HuH-7.5 (cell line): ENCODE measurements around the gene RBMS1.
"Not testable (repeated sequence)": the region's sequence is repeated elsewhere in the genome, so short reads cannot be mapped to it uniquely, and the experiment has no call there.

ENCODE experiments used
- DNase-seq: peaks from one replicate; pipeline ENCODE4 v3.0.0; 2011; ENCODE audit warnings: low spot score

The RBMS1 gene

DNA sequence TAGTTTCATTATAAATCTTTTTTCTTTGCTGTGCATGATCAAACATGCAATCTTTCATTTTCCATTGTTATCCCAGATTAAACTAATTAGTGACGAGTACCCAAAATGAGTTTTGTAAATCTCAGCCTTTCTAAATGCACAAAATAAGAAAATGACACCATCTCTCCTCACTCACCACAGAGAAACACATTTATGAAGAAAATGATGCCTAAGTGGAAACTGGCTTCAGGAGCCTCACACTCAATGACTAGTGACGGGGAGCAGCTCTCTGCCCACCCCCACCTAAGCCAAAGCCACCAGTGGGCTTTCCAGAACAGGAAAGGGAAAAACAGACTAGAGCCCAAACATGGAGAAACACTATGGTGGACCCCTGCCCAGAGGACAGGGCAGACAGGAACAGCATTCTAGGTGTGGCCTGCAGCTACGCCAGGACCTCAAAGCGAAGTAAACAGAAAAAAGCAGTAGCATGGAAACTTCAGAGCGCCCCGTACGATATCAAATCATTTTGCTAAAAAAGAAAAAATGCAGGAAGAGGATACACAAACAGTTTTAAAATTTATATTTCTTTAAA lies 113.5 kb downstream of the RBMS1 start:
- DNase-seq, result no peak

- DNase-seq, result no peak
Observed at GRCh38 chr2:160379399-160379798, 114.2 kb downstream of the RBMS1 start.

DNA sequence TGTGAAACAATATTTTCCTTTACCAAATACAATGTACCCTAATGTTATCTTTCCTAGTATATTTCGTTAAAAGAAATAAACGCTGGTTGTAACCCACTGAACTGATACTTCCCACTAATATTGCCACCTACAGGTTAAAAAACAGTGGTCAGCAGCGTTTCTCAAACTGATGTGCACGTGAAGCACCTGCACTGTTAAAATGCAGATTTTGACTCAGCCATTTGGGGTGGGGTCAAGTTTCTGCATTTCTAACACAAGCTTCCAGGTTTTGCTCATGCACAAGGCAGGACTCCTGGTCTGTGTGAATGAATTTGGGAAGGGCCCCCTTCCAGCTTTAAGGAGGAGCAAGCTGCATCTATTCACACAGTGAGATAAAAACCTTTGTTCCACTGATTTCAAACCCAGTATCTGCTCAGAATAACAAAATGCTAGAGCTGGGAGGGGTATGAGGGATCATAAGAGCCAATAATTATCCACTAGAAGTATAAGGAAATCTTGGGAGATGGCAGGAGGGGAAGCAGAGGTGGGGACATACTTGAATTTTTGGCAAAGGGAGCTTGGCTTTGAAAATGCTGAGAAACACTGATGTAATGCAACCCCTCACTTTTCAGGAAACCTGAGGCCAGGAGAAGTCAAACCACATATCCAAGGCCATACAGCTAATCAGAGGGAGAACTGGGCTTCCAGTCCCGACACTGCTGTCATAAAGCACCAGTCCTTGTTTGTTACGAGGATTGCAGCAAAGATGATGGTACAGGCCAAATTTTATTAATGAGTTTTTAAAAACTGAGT lies 116.2 kb downstream of the RBMS1 start:
- DNase-seq, result no peak

DNA sequence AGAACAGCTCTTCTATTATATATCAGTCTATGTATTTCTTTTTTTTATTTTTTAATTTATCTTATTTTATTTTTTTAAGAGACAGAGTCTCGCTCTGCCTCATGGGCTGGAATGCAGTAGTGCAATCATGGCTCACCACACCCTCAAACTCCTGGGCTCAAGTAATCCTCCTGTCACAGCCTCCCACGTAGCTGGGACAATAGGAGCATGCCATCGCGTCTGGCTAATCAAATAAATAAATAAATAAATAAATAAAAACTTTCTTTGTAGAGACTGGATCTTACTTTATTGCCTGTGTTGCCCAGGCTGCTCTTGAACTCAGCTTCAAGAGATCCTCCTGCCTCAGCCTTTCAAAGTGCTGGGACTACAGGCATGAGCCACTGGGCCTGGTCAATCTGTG lies 117.0 kb downstream of the RBMS1 start:
- no peak for DNase-seq

- no peak for DNase-seq
Observed at GRCh38 chr2:160375802-160376469, 117.7 kb downstream of the RBMS1 start.

DNA sequence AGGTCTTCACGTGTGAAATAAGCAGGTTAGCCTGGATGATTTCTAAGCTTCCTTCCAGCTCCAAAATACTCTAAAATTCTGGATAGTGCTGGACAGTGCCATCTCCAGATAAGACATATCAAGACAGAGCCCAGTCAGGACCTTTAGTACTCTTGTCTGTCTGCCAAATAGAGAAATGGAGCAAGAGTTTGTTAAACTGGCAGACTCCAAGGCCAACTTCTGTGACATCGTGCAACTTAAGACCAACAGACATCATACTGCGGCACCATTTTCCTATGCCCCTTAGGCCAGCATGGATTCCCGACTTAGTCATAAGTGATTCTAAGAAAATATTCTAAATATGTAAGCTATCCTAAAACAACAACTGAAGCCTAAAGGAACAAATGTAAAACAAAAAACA lies 118.6 kb downstream of the RBMS1 start:
- DNase-seq, result no peak

GRCh38 chr2:160373666-160374065 lies 119.9 kb downstream of the RBMS1 start:
- no peak for DNase-seq

- no peak for DNase-seq
Observed at GRCh38 chr2:160373263-160373662, 120.3 kb downstream of the RBMS1 start.

- DNase-seq, result no peak
Observed at GRCh38 chr2:160372585-160372984, 121.0 kb downstream of the RBMS1 start.

GRCh38 chr2:160372010-160372356 lies 121.6 kb downstream of the RBMS1 start:
- no peak for DNase-seq

DNA sequence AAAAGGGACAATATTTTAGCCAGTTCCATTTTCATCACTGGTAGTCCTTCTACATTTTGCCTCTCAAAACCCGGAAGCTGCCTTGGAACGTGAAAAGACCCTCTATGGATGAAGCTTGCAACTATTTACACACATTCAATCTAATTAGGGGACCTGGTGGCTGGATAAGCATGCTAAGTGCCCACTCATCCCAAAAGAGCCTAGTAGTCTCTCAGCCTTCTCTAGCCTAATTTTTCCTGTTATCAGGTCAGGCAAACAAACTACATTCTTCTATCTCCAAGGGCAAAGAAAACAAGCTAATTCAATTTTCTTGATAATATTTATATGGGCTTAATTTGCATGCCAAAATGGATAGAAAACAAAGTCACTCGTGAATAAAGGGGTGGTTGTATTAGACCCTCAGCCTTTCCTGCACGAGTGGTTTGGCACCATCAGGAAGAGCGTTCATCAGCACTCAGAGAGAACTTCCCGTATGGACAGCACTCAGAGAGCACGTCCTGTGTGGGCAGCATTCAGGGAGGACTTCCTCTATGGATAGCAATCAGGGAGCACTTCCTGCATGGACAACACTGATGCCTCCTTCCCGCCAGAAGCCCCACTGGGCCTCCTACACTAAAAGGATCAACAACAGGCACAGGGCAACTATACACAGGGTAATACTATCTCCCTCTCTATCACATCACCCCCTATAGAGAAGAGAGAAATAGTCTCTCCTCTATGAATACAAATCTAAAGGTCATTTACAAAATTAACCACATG lies 122.2 kb downstream of the RBMS1 start:
- DNase-seq, result no peak

- DNase-seq, result no peak
Observed at GRCh38 chr2:160368988-160369930, 124.3 kb downstream of the RBMS1 start.

GRCh38 chr2:160367887-160368286 lies 125.7 kb downstream of the RBMS1 start:
- DNase-seq, result no peak

DNA sequence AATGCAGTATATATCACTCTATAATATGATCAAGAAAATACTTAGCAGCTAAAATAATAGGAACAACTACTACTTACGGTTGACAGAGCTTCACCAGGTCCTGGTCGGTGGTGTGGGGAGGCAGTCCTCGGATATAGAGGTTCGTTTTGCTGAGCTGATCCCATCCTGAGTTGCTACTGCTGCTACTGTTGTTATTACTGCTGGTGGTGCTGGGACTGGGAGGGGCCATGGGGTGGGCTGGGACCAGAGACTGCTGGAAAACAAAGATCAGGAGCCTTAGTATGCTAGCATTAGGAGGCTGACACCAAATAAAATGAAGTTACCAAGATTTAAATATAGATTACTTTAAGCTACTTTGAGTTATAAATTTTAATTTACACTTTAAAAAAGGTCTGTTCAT lies 126.5 kb downstream of the RBMS1 start:
- DNase-seq, result not testable (repeated sequence)

DNA sequence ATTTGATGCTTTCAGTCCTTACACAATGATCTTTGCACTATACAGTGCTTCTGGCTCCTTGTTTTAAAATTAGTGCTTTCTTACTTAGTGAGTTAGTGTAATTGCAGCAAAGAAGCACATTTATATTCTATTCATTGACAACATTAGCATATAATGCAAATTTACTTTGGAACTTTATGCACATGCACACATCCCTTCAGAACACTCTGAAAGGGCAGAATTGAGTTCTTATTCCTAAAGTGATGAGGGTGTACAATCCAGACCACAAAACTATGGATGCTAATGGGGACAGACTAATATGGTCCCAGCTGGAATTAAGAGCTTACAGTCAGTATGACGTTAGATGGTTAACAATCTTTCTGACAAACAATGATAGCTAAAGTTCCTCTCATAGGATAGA lies 127.1 kb downstream of the RBMS1 start:
- no peak for DNase-seq

- no peak for DNase-seq
Observed at GRCh38 chr2:160365716-160366367, 127.8 kb downstream of the RBMS1 start.

GRCh38 chr2:160364364-160364763 lies 129.2 kb downstream of the RBMS1 start:
- DNase-seq, result no peak

- DNase-seq, result no peak
Observed at GRCh38 chr2:160363961-160364360, 129.6 kb downstream of the RBMS1 start.

GRCh38 chr2:160363055-160363454 lies 130.6 kb downstream of the RBMS1 start:
- DNase-seq, result no peak

GRCh38 chr2:160362541-160362940 lies 131.1 kb downstream of the RBMS1 start:
- no peak for DNase-seq

DNA sequence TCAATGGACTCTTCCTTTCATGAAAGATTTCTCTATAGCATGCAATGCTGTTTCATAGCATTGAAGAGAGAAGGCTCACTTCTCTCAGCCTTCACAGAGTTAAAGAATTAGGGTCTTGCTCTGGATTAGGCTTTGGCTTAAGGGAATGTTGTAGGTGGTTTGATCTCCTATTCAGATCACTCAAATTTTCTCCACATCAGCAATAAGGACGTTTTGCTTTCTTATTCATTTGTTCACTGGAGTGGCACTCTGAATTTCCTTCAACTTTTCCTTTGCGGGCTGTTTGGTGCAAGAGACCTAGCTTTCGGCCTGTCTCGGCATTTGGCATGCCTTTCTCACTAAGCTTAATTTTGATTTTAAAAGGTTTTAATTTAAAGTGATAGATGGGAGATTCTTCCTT lies 131.6 kb downstream of the RBMS1 start:
- DNase-seq, result no peak
